ENCODE measurements around the gene RPL27A.

Gene RPL27A

DNA sequence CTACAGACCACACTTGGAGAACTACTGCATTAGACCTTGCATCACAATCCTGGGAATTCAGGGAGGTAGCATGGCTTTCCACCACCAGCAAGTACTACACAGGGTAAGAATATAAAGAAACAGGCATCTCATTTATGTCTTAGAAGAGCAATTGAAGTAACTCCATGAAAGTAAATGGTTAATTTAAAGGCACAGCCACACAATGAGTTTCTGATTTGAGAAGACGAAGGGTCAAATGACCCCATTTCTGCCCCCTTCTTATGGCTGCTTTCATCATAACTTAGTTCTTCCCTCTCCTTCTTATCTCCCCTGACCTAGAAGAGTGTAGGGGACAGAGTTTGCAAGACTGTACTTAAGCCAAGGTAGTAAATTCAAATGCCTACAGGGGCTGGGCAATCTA is 6.1 kb upstream of the RPL27A start:
- DNase-seq, result no peak

DNA sequence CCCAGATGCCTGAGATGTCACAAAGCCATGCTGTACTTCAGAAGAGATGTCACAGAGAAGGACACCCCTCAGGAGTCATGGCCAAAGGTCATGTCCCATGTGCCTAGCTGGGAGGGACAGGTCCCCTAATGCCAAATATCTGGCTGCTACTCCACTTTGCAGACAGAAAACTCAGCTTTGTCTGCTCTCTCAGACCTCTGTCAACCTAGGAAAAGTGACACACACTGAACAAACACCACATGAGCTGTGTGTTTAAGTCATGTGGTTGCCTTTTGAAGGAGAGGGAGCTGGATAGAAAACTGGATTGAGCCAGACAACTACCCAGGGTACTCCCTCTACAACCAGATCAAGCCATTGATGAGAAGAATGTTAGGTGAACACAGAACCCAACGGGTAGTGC is 3.6 kb upstream of the RPL27A start:
- DNase-seq, result no peak

DNA sequence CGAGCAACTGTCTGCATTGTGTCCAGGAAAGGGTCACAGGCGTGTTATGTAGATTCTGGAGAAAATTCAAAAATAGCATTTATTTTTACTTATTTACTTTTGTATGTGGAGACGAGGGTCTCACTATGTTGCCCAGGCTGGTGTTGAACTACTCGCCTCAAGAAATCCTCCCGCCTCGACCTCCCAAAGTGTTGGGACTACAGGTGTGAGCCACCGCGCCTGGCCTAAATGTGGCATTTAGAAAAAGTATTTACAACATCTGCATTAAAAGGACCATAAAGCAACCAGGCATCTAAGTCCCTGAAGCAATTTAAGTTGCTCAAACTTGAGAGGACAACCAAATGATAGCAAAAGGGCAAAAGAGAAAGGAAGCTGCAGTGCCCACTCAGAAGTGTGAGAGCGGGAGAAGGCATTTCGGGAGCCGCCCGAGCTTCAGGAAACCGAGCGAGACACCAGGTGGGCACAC is 722 bp upstream of the RPL27A start:
- no peak for DNase-seq

DNA sequence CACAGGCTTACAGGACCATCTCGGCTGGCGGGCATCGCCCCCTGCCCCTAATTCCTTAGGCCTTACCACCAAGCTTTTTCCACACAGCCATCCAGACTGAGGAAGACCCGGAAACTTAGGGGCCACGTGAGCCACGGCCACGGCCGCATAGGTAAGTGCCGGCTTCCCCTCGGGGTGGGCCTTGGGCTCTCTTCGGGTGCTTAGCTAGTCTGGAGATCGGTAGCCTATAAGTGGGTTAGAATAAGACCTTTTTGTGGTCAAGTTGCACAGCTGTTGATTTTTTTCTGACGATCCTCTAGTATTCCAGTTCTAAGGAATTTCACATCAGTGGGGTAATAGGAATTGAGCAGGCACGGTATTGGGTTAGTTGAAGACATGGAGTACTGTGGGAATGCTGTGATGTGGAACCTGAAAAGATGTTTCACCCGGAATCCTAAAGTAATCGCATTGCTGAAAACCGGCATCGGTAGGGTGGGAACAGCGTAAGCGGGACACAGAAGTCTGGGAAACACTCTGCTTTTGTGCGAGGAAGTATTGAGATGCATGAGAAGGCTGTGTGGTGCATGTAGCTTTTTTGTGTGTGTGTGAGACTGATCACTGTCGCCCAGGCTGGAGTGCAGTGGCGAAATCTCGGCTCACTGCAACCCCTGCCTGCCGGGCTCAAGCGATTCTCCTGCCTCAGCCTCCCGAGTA is 669 bp downstream of the RPL27A start:
- peak; percentile 46 for DNase-seq

DNA sequence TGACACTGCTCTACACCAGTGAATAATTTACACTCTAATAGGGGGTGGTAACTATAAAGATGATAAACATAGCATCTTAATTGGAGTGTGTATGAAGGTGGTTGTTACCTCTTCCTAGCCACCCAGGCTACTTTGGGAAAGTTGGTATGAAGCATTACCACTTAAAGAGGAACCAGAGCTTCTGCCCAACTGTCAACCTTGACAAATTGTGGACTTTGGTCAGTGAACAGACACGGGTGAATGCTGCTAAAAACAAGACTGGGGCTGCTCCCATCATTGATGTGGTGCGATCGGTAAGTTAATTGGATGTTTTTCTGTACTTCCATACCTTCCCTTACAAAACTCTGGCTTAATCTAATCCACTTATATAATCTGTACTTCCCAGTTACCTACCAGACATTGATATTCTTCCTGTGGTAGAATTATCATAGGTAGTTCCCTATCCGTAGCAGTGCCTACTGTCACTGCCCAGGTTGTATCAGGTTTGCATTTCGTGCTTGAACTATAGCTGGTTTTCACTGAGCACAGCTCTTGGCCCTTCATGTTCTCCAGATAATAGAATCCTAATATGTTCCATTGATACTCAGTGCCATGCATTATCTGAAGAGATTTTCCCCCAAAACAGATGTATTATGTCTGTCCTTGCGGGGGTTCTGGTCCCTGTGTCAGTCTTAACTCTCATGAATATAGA is 2.2 kb downstream of the RPL27A start:
- no peak for DNase-seq

DNA sequence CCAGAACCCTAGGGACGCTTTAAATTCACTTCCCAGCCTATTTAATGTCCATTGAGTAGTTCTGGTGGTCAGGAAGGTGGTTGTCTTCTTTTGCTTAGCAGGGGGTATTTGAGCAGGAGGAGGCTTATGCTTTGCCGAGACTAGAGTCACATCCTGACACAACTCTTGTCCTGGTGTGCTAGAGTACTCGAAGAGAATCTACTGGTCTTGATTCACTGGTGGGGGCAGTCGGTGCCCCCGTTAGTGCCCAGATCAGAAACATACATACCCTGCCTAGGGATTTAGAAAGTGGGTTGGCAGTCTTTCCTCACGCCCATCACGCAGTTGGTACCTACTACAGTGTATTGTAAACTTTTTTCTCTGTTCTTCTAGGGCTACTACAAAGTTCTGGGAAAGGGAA is 2.7 kb downstream of the RPL27A start:
- no peak for DNase-seq

DNA sequence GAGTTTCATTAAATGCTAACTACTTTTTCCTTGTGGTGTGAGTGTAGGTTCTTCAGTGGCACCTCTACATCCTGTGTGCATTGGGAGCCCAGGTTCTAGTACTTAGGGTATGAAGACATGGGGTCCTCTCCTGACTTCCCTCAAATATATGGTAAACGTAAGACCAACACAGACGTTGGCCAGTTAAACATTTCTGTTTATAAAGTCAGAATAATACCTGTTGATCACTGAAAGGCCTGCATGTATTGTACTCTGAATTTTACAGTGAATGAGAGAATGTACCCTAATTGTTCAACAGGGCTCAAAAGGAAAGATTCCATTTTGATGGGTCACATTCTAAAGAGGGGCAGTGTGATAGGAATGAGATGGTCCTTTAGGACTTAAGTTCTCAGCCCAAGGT is 3.2 kb downstream of the RPL27A start:
- no peak for DNase-seq

DNA sequence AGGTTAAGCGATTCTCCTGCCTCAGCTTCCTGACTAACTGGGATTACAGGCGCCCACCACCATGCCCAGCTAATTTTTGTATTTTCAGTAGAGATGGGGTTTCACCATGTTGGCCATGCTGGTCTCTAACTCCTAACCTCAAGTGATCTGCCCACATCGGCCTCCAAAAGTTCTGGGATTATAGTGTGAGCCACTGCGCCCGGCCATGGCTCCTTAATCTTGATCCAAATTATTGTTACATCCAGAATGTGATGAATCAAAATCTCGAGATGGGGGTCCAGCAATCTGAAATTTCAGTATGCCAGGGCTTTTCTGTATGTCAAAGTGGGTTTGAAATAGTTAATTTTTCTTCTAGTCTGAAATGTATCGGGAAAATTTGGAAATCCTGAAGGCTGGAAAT is 3.7 kb downstream of the RPL27A start:
- DNase-seq, result no peak

DNA sequence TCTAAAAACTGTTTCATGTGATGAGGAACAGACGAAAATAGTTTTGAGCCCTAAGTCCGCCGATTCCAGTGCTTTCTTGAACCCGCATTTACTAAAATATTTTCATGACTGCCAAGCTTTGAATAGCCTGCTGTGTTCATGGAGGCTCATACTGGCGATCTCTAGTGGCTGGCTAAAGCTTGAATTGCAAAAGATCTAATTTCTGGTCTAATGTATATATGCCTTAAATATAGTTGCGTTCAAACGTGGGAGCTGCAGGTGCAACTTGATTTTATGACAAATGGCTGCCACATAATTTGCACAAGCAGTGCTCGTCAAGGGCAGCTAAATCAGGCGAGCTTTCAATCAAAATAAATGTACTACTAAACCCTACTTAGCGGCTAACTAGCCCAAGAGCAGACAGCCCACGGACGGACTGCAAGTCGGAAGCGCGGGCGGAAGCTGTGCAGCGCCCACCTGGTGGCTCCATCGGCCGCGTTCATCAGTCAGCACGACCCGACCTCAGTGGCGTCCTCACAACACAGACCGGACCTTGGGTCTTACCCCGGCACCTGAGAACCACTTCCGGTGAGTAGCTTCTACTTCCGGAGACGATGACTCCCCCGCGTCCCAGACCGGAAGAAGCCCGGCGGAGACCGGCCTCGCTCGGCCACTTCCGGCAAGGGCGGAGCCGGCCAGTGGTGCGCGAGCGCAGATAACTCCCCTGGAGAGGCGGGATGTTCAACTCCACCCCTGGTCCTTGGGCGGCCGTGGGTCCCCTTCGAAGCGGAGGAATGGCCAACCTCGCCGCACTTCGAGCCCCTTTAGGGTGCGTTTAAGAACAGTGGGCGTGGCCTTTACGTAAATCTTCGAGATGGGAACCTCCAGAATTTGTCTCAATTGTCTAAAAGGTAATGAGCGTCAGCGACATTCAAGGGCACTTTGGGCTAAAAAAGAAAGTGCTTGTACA is 6.1 kb downstream of the RPL27A start:
- peak; percentile 81 for DNase-seq

DNA sequence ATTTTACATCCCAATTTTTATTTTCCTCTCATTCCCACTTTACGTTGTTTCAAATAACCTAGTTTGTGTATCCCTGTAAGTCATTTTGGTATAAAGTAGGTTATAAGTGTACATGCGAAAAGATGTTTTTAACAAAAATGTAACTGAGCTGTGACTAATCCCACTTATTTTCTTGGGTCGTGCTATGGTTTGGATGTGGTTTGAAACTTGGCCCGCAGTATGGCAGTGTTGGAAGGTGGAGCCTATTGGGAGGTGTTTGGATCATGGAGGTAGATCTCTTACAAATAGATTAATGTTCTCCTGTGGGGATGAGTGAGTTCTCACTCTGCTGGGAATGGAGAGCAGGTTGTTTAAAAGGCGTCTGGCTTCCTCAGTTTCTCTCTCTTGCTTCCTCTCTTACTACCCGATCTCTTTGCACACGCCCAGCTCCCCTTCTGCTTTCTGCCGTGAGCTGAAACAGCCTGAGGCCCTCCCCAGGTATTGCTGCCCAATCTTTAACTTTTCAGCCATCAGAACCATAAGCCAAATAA is 7.2 kb downstream of the RPL27A start:
- DNase-seq, result no peak

DNA sequence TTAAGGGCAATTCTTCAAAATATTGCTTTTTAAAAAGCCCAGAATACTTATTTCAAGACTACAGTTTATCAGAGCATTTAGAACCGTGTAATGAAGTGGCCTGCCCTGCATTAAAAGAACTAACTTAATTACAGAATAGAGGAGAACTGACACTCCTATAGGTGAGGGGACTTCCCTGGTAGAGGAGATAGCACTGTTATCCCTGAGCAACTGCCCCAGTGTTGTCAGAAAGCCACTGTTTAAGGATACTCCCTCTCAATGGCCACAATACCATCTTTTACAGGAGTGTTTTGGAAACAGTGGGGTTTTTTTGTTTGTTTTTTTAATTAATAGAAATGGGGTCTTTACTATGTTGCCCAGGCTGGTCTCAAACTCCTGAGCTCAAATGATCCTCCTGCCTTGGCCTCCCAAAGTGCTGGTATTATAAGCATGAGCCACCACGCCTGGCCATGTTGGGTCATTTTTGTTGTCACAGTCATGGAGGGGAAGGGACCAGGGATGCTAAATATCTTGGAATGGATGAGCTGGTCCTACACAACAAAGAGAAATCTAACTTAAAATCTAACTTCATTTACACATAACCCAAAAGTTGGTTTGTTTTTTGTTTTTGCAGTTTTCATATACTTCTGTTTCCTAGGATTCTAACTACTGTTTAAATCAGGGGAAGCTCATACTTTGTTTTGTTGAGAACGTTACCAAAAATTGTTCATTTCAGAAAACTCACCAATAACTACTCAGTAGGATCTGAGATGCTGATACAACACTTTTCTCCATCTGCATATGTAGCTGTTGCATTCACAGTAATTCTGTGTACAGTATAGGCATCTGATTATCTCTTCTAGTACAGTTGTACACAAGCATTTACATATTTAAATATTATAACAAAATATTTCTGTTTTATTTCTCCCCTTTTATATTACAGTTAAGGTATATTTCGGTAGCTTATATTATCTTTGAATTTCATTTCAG is 8.1 kb downstream of the RPL27A start:
- DNase-seq, result no peak

DNA sequence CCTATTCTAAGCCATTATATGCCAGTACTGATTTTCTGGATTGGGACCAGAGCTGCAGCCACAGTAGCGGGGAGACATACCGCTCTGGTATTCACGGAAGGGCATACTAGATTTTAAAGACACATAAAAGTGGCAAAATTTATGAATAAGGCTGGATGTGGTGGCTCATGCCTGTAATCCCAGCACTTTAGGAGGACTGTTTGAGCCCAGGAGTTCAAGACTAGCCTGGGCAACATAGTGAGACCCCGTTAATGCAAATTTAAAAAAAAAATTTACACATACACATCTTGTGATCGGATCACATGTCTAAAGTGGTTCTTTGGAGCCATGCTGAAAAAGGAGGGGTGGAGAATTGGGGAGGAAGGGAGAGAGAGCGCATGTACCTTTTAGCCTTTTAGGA is 9.0 kb downstream of the RPL27A start:
- DNase-seq, result no peak

DNA sequence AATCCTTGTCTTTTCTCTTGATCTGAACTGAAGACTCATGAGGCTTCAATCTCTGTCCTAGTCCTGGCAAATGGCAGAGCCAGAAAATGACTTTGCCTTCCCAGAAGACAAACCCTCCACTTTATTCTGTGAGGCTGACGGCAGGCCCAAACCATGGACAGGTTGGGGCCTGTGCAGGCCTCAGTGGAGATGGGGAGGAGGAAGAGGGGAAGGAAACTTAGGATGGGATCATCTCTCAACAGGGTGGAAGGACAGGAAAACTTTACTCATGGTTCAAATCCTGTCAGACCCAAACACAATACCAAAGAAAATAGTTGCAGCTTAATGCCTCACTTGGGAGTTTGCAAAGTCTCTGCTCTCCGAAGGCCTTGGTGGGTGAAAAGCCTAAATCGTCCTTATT is 9.8 kb downstream of the RPL27A start:
- no peak for DNase-seq

DNA sequence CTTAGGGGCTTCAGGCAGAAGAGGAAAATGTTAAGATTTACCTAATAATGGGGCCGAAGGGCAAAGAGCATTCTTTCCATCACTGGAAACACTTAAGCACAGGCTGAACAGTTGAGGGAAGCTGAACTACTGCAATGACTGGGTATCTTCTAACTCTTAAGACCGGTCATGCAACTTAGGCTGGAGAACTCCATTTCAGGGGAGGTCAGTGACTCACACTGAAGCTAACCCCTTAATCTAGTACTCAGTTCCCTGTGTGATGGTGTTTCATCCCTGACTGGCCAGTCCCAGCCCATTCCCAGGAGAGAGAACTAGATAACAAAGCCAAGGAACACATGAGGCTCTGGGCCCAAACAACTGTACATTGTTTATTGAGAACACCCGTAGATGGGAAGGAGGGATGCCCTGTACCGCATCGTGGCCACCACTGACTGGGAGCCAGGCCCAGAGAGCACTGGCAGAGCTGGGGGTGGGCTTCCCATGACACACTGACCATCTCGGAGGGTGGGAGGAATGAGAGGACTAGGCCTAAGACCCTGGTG is 10.5 kb downstream of the RPL27A start:
- no peak for DNase-seq

DNA sequence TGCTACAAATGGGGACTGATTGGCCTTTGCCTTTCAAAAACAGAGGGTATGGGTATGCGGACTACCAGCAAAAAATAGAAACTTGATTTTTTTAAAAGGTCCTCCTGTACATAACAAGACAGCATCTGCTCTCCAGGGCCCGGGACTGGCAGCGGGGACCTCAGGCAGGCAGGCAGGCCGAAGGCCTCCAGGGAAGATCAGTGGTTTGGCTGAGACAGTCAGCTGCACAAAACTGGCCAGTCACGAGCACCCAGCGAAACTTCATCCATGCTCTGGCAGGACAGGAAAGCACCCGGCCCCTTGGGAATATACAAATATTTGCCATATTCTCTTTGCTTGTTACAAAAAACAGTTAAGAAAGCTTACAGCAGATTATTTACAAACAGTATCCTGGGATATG is 11.0 kb downstream of the RPL27A start:
- no peak for DNase-seq

DNA sequence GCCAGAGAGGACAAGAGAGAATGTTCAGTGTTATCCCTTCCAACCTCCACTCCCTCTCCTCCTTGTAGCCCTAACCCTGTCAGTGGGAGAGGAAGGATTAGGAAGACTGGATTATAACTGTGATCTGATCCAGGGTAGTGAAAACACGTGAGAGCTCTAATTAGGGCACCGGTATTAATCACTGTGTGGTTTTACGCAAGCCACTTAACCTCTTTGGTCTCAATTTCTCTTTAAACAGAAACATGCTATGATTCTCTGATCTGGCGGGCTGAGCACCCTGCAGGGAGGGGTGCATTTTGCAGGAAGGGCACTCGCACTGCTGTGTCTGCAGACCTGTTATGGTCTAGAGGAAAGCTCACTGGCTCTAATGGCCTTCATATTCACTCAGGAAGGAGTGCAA is 11.5 kb downstream of the RPL27A start:
- DNase-seq, result no peak

DNA sequence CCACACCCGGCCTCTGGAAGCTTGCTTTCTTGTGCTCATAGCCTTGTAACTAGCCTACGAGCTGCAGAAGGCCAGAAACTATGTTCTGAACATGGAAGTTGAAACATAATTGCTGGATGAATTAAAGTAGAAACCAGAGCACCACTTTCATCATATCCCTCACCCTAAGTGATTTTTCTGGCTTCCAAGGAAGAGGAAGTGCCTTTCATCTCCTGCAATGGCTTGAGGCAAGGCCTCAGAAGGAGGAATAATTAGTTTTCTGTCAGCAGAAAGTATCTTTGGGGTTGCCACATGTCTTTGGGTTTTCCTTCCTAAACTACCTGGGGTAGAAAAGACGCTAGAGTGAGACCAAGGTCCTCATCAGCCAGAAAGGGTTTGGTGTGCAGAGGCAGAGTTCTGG is 14.5 kb downstream of the RPL27A start:
- no peak for DNase-seq

DNA sequence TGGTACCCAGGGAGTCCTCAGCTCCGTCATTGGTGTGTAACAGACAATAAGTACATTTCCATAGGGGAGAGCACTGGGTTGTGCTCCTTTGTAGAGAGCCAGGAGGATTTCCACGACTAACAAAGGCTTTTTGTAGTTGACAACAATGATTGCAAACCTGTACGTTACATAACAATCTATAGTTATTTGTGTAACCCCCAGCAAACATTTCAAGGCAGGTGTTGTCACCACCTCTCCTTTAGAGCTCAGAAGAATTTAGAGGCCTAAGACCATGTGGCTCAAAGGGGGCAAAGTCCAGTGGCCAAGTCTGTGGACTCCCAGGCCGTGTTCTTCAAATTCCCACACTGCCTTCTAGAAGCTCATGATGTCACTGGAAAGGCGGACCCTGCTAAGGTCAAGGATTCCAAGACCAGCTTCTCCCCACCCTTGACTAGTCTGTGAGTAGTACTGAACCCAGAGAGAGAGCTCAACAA is 15.8 kb downstream of the RPL27A start:
- DNase-seq, result no peak

DNA sequence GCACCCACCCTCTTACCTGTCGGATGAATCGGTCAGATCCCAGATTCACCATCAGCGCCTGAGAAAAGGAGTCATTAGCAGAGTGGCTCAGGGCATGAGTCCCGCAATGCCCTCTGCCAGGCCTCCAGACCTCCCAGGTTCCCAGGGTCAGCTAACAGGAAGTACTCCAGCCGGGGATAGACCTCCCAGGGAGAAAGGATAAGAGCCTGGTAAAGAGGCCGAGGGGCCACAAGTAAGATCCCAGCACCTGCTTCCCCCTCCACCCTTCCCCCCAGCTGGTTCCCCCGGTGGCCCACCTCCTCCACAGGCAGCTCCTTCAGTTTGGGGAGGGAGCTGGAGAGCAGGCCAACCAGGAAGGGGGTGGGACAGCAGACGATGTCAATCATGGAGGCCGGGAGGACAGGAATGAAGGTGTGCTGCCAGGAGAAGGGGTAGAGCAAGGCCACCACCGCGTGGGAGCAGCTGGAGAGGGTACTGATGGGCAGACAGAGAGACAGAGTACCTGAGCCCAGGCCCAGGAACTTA is 16.4 kb downstream of the RPL27A start:
- no peak for DNase-seq

DNA sequence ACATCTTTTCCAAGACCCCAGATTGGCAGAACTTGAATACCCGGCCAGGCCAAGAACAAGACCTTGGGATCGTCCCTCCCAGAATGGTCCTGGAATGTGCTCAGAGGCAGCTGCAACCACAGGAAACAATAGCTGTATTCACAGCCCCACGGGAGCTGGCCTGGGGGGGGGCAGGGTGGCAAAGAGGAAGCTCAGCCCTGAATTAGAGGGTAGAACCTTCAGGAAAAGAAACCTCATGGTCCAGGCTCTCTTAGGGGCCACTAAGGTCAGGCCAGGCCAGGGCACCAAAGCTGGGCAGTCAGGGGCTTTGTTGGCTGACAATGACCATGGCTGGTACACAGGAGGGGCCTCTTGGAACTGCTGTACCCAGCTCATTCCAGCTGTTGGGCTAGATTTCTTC is 17.3 kb downstream of the RPL27A start:
- DNase-seq, result no peak

DNA sequence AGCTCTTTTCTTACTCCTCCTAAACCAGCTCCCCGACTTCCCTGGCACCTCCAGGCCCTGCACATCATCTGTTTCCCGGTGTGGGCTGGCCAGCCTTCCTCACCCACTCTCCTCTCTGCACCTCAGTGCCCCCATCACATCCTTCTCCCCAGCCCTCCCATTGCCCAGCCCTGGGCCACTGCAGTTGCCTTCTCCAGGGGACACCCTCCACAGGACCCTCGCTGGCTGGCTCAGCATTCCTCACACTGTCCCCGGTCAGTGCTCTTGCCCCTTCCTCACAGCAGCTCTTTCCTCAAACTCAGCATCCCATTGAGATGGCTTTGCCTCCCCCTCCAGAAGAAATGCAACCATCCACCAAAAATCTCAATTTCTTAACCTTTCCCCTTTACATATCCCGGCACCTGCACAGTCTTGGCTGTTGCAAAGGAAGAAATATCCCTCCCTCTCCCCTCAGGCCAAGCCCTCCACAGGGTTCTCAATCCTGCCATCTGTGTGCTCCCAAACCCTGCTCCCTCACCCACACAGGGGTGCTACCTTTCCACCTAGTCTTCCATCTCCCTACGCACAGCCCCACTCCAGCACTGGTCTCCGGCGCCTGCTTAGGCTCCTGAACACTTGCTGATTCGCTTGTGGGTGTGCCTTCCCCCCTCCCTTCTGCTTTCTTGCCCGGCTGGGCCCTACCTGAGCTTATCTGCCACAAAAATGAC is 19.5 kb downstream of the RPL27A start:
- DNase-seq, result no peak
